K562 (cell line): ENCODE data around the gene FOXR1. TPM values are rescaled to one million over a fixed set of nuclear protein-coding genes. Genes with fewer than 3 reads are reported as not detected.

ENCODE experiments used
- CEBPG ChIP-seq, 3 experiments: fragments of 200-800 bp in 1 of 3; sonication (Bioruptor generic) in 1 of 3; sonication (generic) in 1 of 3; formaldehyde crosslinking in 1 of 3; IDR thresholded peaks in 2 of 3; conservative IDR thresholded peaks in 1 of 3; 2 replicates each; pipeline versions ENCODE4 v1.6.1 to v1.8.0; 2016 to 2022; ENCODE audit warnings: missing compliant biosample characterization in 2 of 3, missing genetic modification characterization in 2 of 3, mild to moderate bottlenecking in 1 of 3, missing genetic modification reagents in 1 of 3
- DDX20 ChIP-seq: fragments of 450-650 bp; IDR thresholded peaks from 2 replicates; pipeline ENCODE4 v1.6.1; 2016; ENCODE audit warnings: missing genetic modification characterization, low read depth, mild to moderate bottlenecking, missing compliant biosample characterization, moderate library complexity
- EGR1 ChIP-seq: fragments of 450-650 bp; conservative IDR thresholded peaks from 2 replicates; pipeline ENCODE4 v1.6.1; 2017; ENCODE audit warnings: mild to moderate bottlenecking
- EP400 ChIP-seq: fragments of 450-650 bp; IDR thresholded peaks from 2 replicates; pipeline ENCODE4 v1.6.1; 2017; ENCODE audit warnings: antibody characterized with exemption, mild to moderate bottlenecking, moderate library complexity
- ERF ChIP-seq: fragments of 450-650 bp; formaldehyde crosslinking; IDR thresholded peaks from 2 replicates; pipeline ENCODE4 v1.4.0; 2020; ENCODE audit warnings: mild to moderate bottlenecking, mixed read lengths
- KDM5B ChIP-seq: fragments of 200-600 bp; sonication (generic); IDR thresholded peaks from 2 replicates; pipeline ENCODE4 v1.6.1; 2012; ENCODE audit warnings: low read depth, mild to moderate bottlenecking, moderate library complexity, low read length, control low read depth, inconsistent platforms; ENCODE audit not compliant: insufficient replicate concordance
- MCM5 ChIP-seq: fragments of 450-650 bp; IDR thresholded peaks from 2 replicates; pipeline ENCODE4 v1.6.1; 2016; ENCODE audit warnings: low read depth
- NCOA1 ChIP-seq: fragments of 450-650 bp; IDR thresholded peaks from 2 replicates; pipeline ENCODE4 v1.6.1; 2016; ENCODE audit warnings: low read depth
- NEUROD1 ChIP-seq: fragments of 150-350 bp; IDR thresholded peaks from 2 replicates; pipeline ENCODE4 v1.6.1; 2014; ENCODE audit warnings: borderline replicate concordance, low read length, low read depth; ENCODE audit not compliant: partially characterized antibody
- NFIC ChIP-seq: fragments of 450-650 bp; IDR thresholded peaks from 2 replicates; pipeline ENCODE4 v1.6.1; 2017; ENCODE audit warnings: mild to moderate bottlenecking, inconsistent platforms
- RCOR1 ChIP-seq, 2 experiments: IDR thresholded peaks; 2 replicates each; pipeline ENCODE4 v1.6.1; 2012; ENCODE audit warnings: low read depth in 2 of 2, low read length in 2 of 2, borderline replicate concordance in 1 of 2, improper control_type of control experiment in 1 of 2
- ZBTB7A ChIP-seq: IDR thresholded peaks from 2 replicates; pipeline ENCODE4 v1.6.1; 2011; ENCODE audit warnings: low read depth, mild to moderate bottlenecking, low read length, moderate library complexity, borderline replicate concordance; ENCODE audit not compliant: control insufficient read depth
- ZNF174 ChIP-seq: fragments of 250-450 bp; sonication (Bioruptor Pico); IDR thresholded peaks from 2 replicates; pipeline ENCODE4 v1.4.0; 2020; ENCODE audit warnings: mild to moderate bottlenecking
- ZNF511 ChIP-seq: sonication (generic); formaldehyde crosslinking; IDR thresholded peaks from 2 replicates; pipeline ENCODE4 v1.8.0; 2022; ENCODE audit warnings: mild to moderate bottlenecking, missing genetic modification reagents
- polyA plus RNA-seq, 8 experiments: library from polyadenylated mRNA; depleted of rRNA in 4 of 8; stranded (reverse) in 5 of 8; unstranded in 3 of 8; fragments of >200 nt; fragmentation: Nextera tagmentation in 2 of 8; fragmentation: Illumina TruSeq in 1 of 8; extraction: Ambion mirVana in 2 of 8; extraction: Trizol in 1 of 8; gene quantifications; 2 replicates each; pipeline versions ENCODE4 v1.2.1 to v1.2.3, GENCODE V29; 2011 to 2014; ENCODE audit warnings: inconsistent platforms in 1 of 8, missing spikeins in 1 of 8
- total RNA-seq, 7 experiments: library from RNA; depleted of rRNA in 6 of 7; stranded (reverse); fragments of >200 nt in 6 of 7; fragmentation: Illumina TruSeq in 2 of 7; extraction: Trizol in 2 of 7; gene quantifications; 2 replicates each; pipeline versions ENCODE4 v1.2.1 to v1.2.3, GENCODE V29; 2011 to 2021; ENCODE audit warnings: low replicate concordance in 1 of 7
- TF ChIP-seq, protein P1 (sequence below): sonication (generic); formaldehyde crosslinking; IDR thresholded peaks from 2 replicates; pipeline ENCODE4 v1.8.1; 2023; ENCODE audit warnings: missing genetic modification reagents, mild to moderate bottlenecking, borderline replicate concordance
- TF ChIP-seq, protein P2 (sequence below), 2 experiments: IDR thresholded peaks; 2 replicates each; pipeline ENCODE4 v1.6.1; 2011; ENCODE audit warnings: borderline replicate concordance in 1 of 2, control low read depth in 1 of 2, low read depth in 1 of 2, low read length in 1 of 2, mild to moderate bottlenecking in 1 of 2, mixed read lengths in 1 of 2, moderate library complexity in 1 of 2; ENCODE audit not compliant: insufficient read depth in 1 of 2, insufficient read length in 1 of 2, poor library complexity in 1 of 2, severe bottlenecking in 1 of 2; ENCODE audit errors: extremely low read depth in 1 of 2
- TF ChIP-seq, protein P3 (sequence below): IDR thresholded peaks from 2 replicates; pipeline ENCODE4 v1.6.1; 2011; ENCODE audit warnings: borderline replicate concordance, low read depth, mild to moderate bottlenecking, moderate library complexity, low read length; ENCODE audit not compliant: insufficient read depth, poor library complexity, severe bottlenecking

Gene FOXR1
- total and polyA plus RNA-seq, 9 of the 15 experiments (the other 6 are each of a cell fraction or from before 2014, with no cell fraction given), result not detected

GRCh38 chr11:118930094-118930712 is 41.4 kb upstream of the FOXR1 start (continued):
- TF ChIP-seq, protein P1, sequence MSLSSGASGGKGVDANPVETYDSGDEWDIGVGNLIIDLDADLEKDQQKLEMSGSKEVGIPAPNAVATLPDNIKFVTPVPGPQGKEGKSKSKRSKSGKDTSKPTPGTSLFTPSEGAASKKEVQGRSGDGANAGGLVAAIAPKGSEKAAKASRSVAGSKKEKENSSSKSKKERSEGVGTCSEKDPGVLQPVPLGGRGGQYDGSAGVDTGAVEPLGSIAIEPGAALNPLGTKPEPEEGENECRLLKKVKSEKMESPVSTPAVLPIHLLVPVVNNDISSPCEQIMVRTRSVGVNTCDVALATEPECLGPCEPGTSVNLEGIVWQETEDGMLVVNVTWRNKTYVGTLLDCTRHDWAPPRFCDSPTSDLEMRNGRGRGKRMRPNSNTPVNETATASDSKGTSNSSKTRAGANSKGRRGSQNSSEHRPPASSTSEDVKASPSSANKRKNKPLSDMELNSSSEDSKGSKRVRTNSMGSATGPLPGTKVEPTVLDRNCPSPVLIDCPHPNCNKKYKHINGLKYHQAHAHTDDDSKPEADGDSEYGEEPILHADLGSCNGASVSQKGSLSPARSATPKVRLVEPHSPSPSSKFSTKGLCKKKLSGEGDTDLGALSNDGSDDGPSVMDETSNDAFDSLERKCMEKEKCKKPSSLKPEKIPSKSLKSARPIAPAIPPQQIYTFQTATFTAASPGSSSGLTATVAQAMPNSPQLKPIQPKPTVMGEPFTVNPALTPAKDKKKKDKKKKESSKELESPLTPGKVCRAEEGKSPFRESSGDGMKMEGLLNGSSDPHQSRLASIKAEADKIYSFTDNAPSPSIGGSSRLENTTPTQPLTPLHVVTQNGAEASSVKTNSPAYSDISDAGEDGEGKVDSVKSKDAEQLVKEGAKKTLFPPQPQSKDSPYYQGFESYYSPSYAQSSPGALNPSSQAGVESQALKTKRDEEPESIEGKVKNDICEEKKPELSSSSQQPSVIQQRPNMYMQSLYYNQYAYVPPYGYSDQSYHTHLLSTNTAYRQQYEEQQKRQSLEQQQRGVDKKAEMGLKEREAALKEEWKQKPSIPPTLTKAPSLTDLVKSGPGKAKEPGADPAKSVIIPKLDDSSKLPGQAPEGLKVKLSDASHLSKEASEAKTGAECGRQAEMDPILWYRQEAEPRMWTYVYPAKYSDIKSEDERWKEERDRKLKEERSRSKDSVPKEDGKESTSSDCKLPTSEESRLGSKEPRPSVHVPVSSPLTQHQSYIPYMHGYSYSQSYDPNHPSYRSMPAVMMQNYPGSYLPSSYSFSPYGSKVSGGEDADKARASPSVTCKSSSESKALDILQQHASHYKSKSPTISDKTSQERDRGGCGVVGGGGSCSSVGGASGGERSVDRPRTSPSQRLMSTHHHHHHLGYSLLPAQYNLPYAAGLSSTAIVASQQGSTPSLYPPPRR (CRISPR knock-in tag), result no peak
- TF ChIP-seq EP400, result peak; percentile 47; the same call in 1 of the 2 replicates
- 0 out of 2 replicates have a peak, but pooled peaks have one; percentile 50 for TF ChIP-seq ZNF511 (CRISPR knock-in tag)
- peak in 1 of 2 experiments; percentile 61; a peak in 2 of 4 replicates for TF ChIP-seq RCOR1 (IDR thresholded peaks at IDR 0.05; ENCODE audit: borderline replicate concordance in 1 of 2, low read depth in 2 of 2, low read length in 2 of 2)
- TF ChIP-seq, protein P2, sequence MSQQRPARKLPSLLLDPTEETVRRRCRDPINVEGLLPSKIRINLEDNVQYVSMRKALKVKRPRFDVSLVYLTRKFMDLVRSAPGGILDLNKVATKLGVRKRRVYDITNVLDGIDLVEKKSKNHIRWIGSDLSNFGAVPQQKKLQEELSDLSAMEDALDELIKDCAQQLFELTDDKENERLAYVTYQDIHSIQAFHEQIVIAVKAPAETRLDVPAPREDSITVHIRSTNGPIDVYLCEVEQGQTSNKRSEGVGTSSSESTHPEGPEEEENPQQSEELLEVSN (IDR thresholded peaks at IDR 0.05; ENCODE audit: borderline replicate concordance in 1 of 2, extremely low read depth in 1 of 2, insufficient read depth in 1 of 2, insufficient read length in 1 of 2, low read depth in 1 of 2, low read length in 1 of 2, poor library complexity in 1 of 2, severe bottlenecking in 1 of 2), result peak; percentile 27 to 72
- peak; percentile 55 for TF ChIP-seq KDM5B
- TF ChIP-seq MCM5, result no peak
- no peak for TF ChIP-seq CEBPG (CRISPR knock-in tag; IDR thresholded peaks at IDR 0.05)
- TF ChIP-seq CEBPG (tag; conservative IDR thresholded peaks at IDR 0.05 in 1 of 2, IDR thresholded peaks at IDR 0.05 in 1 of 2), result no peak
- 0 out of 2 replicates have a peak, but pooled peaks have one; percentile 7 for TF ChIP-seq NFIC
- no peak for TF ChIP-seq ERF
- TF ChIP-seq, protein P3, sequence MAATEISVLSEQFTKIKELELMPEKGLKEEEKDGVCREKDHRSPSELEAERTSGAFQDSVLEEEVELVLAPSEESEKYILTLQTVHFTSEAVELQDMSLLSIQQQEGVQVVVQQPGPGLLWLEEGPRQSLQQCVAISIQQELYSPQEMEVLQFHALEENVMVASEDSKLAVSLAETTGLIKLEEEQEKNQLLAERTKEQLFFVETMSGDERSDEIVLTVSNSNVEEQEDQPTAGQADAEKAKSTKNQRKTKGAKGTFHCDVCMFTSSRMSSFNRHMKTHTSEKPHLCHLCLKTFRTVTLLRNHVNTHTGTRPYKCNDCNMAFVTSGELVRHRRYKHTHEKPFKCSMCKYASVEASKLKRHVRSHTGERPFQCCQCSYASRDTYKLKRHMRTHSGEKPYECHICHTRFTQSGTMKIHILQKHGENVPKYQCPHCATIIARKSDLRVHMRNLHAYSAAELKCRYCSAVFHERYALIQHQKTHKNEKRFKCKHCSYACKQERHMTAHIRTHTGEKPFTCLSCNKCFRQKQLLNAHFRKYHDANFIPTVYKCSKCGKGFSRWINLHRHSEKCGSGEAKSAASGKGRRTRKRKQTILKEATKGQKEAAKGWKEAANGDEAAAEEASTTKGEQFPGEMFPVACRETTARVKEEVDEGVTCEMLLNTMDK, result no peak
- peak; percentile 89 for TF ChIP-seq EGR1
- no peak for TF ChIP-seq ZNF174 (CRISPR knock-in tag)
- TF ChIP-seq NEUROD1, result peak; percentile 58
- peak; percentile 80; the same call in 1 of the 2 replicates for TF ChIP-seq ZBTB7A
- no peak for TF ChIP-seq NCOA1
- no peak for TF ChIP-seq DDX20
